ENCODE data around the gene ACO2. TPM values are rescaled to one million over a fixed set of nuclear protein-coding genes. Genes with fewer than 3 reads are reported as not detected.

ACO2 gene
- total and polyA plus RNA-seq, 2 of the 13 experiments (the other 11 are each of a cell fraction or from before 2014, with no cell fraction given) = 19.2 to 45.6 TPM

GRCh38 chr22:41525450-41526225, 56.7 kb downstream of the ACO2 start (continued):
- TF ChIP-seq ZGPAT (CRISPR knock-in tag; IDR thresholded peaks at IDR 0.05) (0 out of 2 replicates have a peak, but pooled peaks have one; percentile 5), KDM2A (CRISPR knock-in tag; IDR thresholded peaks at IDR 0.05; ENCODE audit: borderline replicate concordance, low read depth) (peak; percentile 17; the same call in 1 of the 2 replicates), MED8 (CRISPR knock-in tag; IDR thresholded peaks at IDR 0.05; ENCODE audit: insufficient replicate concordance) (peak; percentile 31), ZNF687 (CRISPR knock-in tag; IDR thresholded peaks at IDR 0.05) (peak; percentile 47), NFE2L1 (CRISPR knock-in tag; IDR thresholded peaks at IDR 0.05; ENCODE audit: borderline replicate concordance) (0 out of 2 replicates have a peak, but pooled peaks have one; percentile 16), ZNF550 (CRISPR knock-in tag; IDR thresholded peaks at IDR 0.05; ENCODE audit: borderline replicate concordance) (no peak), POLR2AphosphoS5 (IDR thresholded peaks at IDR 0.05; ENCODE audit: low read depth, low read length) (peak; percentile 11; the same call in 1 of the 2 replicates)

Measured in HepG2 (cell line).